GM12878 (cell line): ENCODE results near the gene PRX.

Source experiments
- FOXM1 ChIP-seq: IDR thresholded peaks from 2 replicates; pipeline ENCODE4 v1.6.1; 2012; ENCODE audit warnings: low read depth, mild to moderate bottlenecking, inconsistent platforms, low read length, moderate library complexity
- NR2C2 ChIP-seq: IDR thresholded peaks from 2 replicates; pipeline ENCODE4 v1.6.1; 2011; ENCODE audit warnings: borderline replicate concordance, low read depth; ENCODE audit not compliant: control insufficient read depth, insufficient read length
- SMC3 ChIP-seq: IDR thresholded peaks from 2 replicates; pipeline ENCODE4 v1.6.1; 2011; ENCODE audit warnings: low read length, improper control_type of control experiment, borderline replicate concordance
- ZNF384 ChIP-seq: IDR thresholded peaks from 2 replicates; pipeline ENCODE4 v1.6.1; 2012; ENCODE audit warnings: low read depth, mild to moderate bottlenecking, low read length, improper control_type of control experiment, borderline replicate concordance

GRCh38 chr19:40344422-40344821 lies 68.8 kb downstream of the PRX start:
- TF ChIP-seq SMC3 (no peak), NR2C2 (no peak), ZNF384 (no peak), FOXM1 (no peak)
